B cell (primary cell): ENCODE results near the gene EYA4. TPM values are rescaled to one million over a fixed set of nuclear protein-coding genes. Genes with fewer than 3 reads are reported as not detected.

Experiments used
- ATAC-seq: fragments of 200-7000 bp; cut with Tn5 transposase; one replicate; pipeline ENCODE4 v1.10.0; 2021; ENCODE audit warnings: low read depth, mild to moderate bottlenecking, moderate number of reproducible peaks, moderate library complexity
- CTCF ChIA-PET: fragments of 350-600 bp; sonication (Branson Sonifier 250); formaldehyde crosslinking; loops from one replicate; lab custom pipeline; 2021; ENCODE audit warnings: antibody characterized with exemption, inconsistent platforms; lab: Charles Lee
- POLR2A ChIA-PET: fragments of 350-600 bp; sonication (Branson Sonifier 250); formaldehyde crosslinking; loops from one replicate; lab custom pipeline; 2021; ENCODE audit warnings: antibody characterized with exemption; lab: Charles Lee
- DNase-seq: peaks from one replicate; pipeline ENCODE4 v3.0.0; 2013
- H2AFZ ChIP-seq: 2 replicates; pipeline ENCODE4 v1.6.1; 2012; ENCODE audit warnings: mild to moderate bottlenecking, low read depth, low read length; ENCODE audit not compliant: insufficient read depth, poor library complexity, severe bottlenecking
- H3K27ac ChIP-seq, 2 donors: 1 replicate in 1 of 2; 2 replicates in 1 of 2; pipeline ENCODE4 v1.5.1; 2012 to 2013; ENCODE audit warnings: low read length in 2 of 2, mild to moderate bottlenecking in 2 of 2, moderate library complexity in 1 of 2
- H3K27me3 ChIP-seq, 4 experiments: fragments of 200-600 bp in 1 of 4; sonication (generic) in 1 of 4; replicated peaks in 1 of 4; 1 replicate in 2 of 4; 2 replicates in 2 of 4; pipeline versions ENCODE4 v1.6.1 to v1.7.0; 2013 to 2016; ENCODE audit warnings: low read length in 3 of 4, mild to moderate bottlenecking in 2 of 4, mixed read lengths in 1 of 4, moderate library complexity in 1 of 4; ENCODE audit not compliant: insufficient read depth in 4 of 4, control insufficient read depth in 3 of 4; ENCODE audit errors: control extremely low read depth in 1 of 4
- H3K36me3 ChIP-seq, 2 experiments: replicated peaks in 1 of 2; 1 replicate in 1 of 2; 2 replicates in 1 of 2; pipeline versions ENCODE4 v1.6.1 to v1.7.1; 2013; ENCODE audit warnings: low read length in 1 of 2; ENCODE audit not compliant: insufficient read depth in 2 of 2, control insufficient read depth in 1 of 2; ENCODE audit errors: control extremely low read depth in 1 of 2, extremely low read depth in 1 of 2
- H3K4me1 ChIP-seq, 2 donors: fragments of 200-600 bp in 1 of 2; sonication (generic) in 1 of 2; 1 replicate in 1 of 2; 2 replicates in 1 of 2; pipeline versions ENCODE4 v1.5.1 to v1.6.1; 2013 to 2017; ENCODE audit warnings: low read length in 2 of 2; ENCODE audit not compliant: control insufficient read depth in 2 of 2, insufficient read depth in 2 of 2
- H3K4me2 ChIP-seq: replicated peaks from 2 replicates; pipeline ENCODE3; 2012; ENCODE audit warnings: mild to moderate bottlenecking, low read depth, low read length; ENCODE audit not compliant: poor library complexity, severe bottlenecking
- H3K4me3 ChIP-seq, 5 experiments: fragments of 200-600 bp in 1 of 5; sonication (generic) in 1 of 5; 1 replicate in 3 of 5; 2 replicates in 2 of 5; pipeline versions ENCODE4 v1.5.1 to v1.7.0; 2011 to 2016; ENCODE audit warnings: low read length in 4 of 5, mild to moderate bottlenecking in 4 of 5, low read depth in 2 of 5, control low read depth in 1 of 5, moderate library complexity in 1 of 5; ENCODE audit not compliant: insufficient read depth in 1 of 5; ENCODE audit errors: control extremely low read depth in 1 of 5, extremely low read depth in 1 of 5
- H3K79me2 ChIP-seq: fragments of 200-600 bp; sonication (generic); one replicate; pipeline ENCODE4 v1.6.0; 2016; ENCODE audit warnings: low read length; ENCODE audit not compliant: control insufficient read depth, insufficient read depth
- H3K9ac ChIP-seq: fragments of 200-600 bp; sonication (generic); 2 replicates; pipeline ENCODE4 v1.6.1; 2017; ENCODE audit warnings: mild to moderate bottlenecking, low read length, moderate library complexity
- H3K9me3 ChIP-seq, 3 donors: one replicate each; pipeline versions ENCODE4 v1.6.1 to v1.7.1; 2013; ENCODE audit warnings: low read length in 2 of 3; ENCODE audit not compliant: control insufficient read depth in 2 of 3, insufficient read depth in 1 of 3; ENCODE audit errors: control extremely low read depth in 1 of 3
- H4K20me1 ChIP-seq: 2 replicates; pipeline ENCODE4 v1.6.0; 2012; ENCODE audit warnings: mild to moderate bottlenecking, low read length; ENCODE audit not compliant: insufficient read depth, control insufficient read depth, poor library complexity, severe bottlenecking
- H3K27ac Mint-ChIP-seq: one replicate; pipeline ENCODE4 v1.8.0; 2021; ENCODE audit warnings: mixed read lengths
- H3K27me3 Mint-ChIP-seq: one replicate; pipeline ENCODE4 v1.8.0; 2021; ENCODE audit warnings: mixed read lengths
- H3K4me1 Mint-ChIP-seq: one replicate; pipeline ENCODE4 v1.8.0; 2021; ENCODE audit warnings: mixed read lengths
- H3K4me3 Mint-ChIP-seq: one replicate; pipeline ENCODE4 v1.8.0; 2021; ENCODE audit warnings: mixed read lengths
- H3K9me3 Mint-ChIP-seq: one replicate; pipeline ENCODE4 v1.8.0; 2022; ENCODE audit warnings: mixed read lengths; ENCODE audit not compliant: insufficient read depth
- CTCF ChIP-seq: fragments of 200-600 bp; IDR thresholded peaks from one replicate; pipeline ENCODE4 v1.8.0; 2022; ENCODE audit warnings: antibody characterized with exemption, mild to moderate bottlenecking
- EZH2 ChIP-seq: IDR thresholded peaks from 2 replicates; pipeline ENCODE4 v1.6.1; 2012; ENCODE audit warnings: borderline replicate concordance, low read depth, mild to moderate bottlenecking, moderate library complexity, low read length; ENCODE audit not compliant: insufficient read depth, poor library complexity, severe bottlenecking
- WGBS: methylation state at CpG from one replicate; pipeline ENCODE4 v1.1.5; 2013; ENCODE audit warnings: missing lambda C conversion rate; ENCODE audit not compliant: insufficient coverage; 5-methylcytosine and 5-hydroxymethylcytosine counted together
- intact Hi-C: fragments of 100-400 bp; cut with micrococcal nuclease; formaldehyde crosslinking; loops from one replicate; pipeline ENCODE4 v1.10.0; 2022
- polyA plus RNA-seq: library from polyadenylated mRNA; depleted of rRNA; stranded (reverse); fragments of >200 nt; gene quantifications from 2 replicates; pipeline ENCODE4 v1.2.3, GENCODE V29; 2012
- total RNA-seq, 2 donors: library from RNA; stranded (reverse); fragments of 120-200 nt in 1 of 2; gene quantifications; 1 replicate in 1 of 2; 2 replicates in 1 of 2; pipeline versions ENCODE4 v1.2.3 to v1.2.4, GENCODE V29; 2013 to 2022

EYA4 gene
- total and polyA plus RNA-seq, 2 donors (not counting 1 experiment from before 2014, with no cell fraction given) = 0.49 TPM; not detected in 1

- Mint-ChIP-seq H3K4me1 (no peaks in the 10 kb centered on the region), H3K27ac (no peak overlapping the region), H3K27me3 (peaks cover 3% of the 10 kb centered on the region)
Measured at GRCh38 chr6:133343220-133343619, 102.1 kb downstream of the EYA4 start.

DNA sequence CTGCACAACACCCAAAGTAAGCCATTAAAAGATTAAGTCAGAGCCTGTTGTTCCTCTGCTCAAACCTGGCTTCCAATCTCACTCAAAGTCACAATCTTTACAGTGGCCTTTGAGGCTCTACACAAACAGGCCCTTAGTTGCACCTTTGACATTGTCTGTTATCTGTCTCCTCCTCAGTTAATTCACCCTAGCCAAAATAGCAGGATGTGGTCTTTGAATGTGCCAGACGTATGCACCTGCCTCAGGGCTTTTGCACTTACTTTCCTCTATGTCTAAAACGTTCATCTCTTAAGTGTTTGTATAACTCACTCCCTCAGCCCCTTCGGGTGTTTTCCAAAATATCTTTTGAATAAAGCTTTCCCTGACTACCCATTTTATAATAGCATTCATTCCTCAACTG, 107.7 kb downstream of the EYA4 start:
- Histone ChIP-seq H3K36me3 (no peaks in the 10 kb centered on the region), H3K4me3 (no peak overlapping the region), H3K27ac (no peak overlapping the region), H4K20me1 (no peaks in the 10 kb centered on the region), H3K27me3 (no peaks in the 10 kb centered on the region), H3K79me2 (no peaks in the 10 kb centered on the region), H3K4me1 (no peaks in the 10 kb centered on the region), H3K9me3 (no peaks in the 10 kb centered on the region), H3K4me2 (no peak overlapping the region), H2AFZ (no peak overlapping the region), H3K9ac (no peak overlapping the region)
- H3K27ac Mint-ChIP-seq = no peak overlapping the region
- intact Hi-C loops = no loop called here
- POLR2A ChIA-PET = no interaction called here
- CTCF ChIA-PET = no interaction called here
- ATAC-seq (no peak), DNase-seq (no peak)
- H3K4me1 Mint-ChIP-seq = no peaks in the 10 kb centered on the region
- no peaks in the 10 kb centered on the region for H3K9me3 Mint-ChIP-seq
- TF ChIP-seq CTCF (no peak), EZH2 (no peak)
- WGBS = 61% methylated on average over 3 of the region's 3 CpGs
- H3K4me3 Mint-ChIP-seq = no peak overlapping the region
- H3K27me3 Mint-ChIP-seq = peaks cover 2% of the 10 kb centered on the region

More at GRCh38 chr6:133343220-133343619, 102.1 kb downstream of the EYA4 start:
- TF ChIP-seq CTCF (no peak), EZH2 (no peak)
- intact Hi-C loops = no loop called here
- H3K9me3 Mint-ChIP-seq = no peaks in the 10 kb centered on the region
- H2AFZ ChIP-seq = no peak overlapping the region
- no peaks in the 10 kb centered on the region for H3K27me3 ChIP-seq
- no peaks in the 10 kb centered on the region for H4K20me1 ChIP-seq
- H3K79me2 ChIP-seq = no peaks in the 10 kb centered on the region
- H3K9me3 ChIP-seq = no peaks in the 10 kb centered on the region
- ATAC-seq (no peak), DNase-seq (no peak)
- no peak overlapping the region for H3K4me3 Mint-ChIP-seq
- H3K4me2 ChIP-seq = no peak overlapping the region
- no CpG with 5 or more reads among the region's 3 CpGs for WGBS
- H3K9ac ChIP-seq = no peak overlapping the region
- H3K36me3 ChIP-seq = no peaks in the 10 kb centered on the region
- no peaks in the 10 kb centered on the region for H3K4me1 ChIP-seq
- H3K4me3 ChIP-seq = no peak overlapping the region
- ChIA-PET CTCF (no interaction called here), POLR2A (no interaction called here)
- H3K27ac ChIP-seq = no peak overlapping the region
